ENCODE results near the gene CLGN.

The CLGN gene

DNA sequence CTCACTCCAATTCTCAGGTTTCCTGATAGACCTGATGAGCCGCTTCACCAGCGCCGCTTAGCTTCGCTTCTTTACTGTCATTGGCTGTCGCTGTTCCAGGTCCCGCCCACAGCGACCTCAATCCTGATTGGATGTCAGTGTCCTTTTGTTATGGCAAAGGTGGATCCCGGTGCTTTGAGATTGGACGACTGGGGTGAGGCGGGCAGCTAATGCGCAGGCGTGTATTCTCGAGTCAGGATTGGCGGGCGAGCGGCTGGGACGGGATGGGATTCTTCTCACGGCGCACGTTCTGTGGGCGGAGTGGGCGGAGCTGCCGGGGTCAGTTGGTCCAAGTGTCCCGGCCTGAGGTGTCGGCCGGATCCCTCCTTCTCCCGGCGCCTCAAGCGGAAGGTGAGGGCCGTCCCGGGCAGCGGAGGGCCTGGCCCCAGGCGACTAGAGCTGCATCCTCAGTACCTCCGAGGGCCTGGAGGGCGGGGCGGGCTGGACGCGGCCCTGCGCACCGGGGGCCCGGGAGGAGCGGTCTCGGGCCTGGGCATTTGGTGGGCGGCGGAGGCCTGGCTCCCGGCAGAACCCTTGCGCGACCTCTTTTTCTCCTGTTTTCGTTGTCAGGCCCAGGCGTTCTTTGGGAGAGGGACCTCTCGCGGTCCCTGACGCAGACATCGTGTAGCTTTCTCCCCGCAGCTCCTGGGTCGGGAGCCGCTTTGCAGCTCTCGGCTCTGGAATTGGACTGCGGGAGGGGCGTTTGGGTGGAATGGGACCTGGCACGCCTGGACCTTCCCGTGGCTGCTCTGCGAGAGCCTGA lies 53.9 kb downstream of the CLGN start, which contains the start of gene SCOC:
Gene SCOC, plus strand, starts transcription at position 319 of the 802 bp plus-strand sequence. CDS start 5,525 bp downstream, outside the sequence.
- DNase-seq: peak; percentile 89

GRCh38 chr4:140372751-140373327 lies 54.6 kb downstream of the CLGN start:
- no peak for DNase-seq

DNA sequence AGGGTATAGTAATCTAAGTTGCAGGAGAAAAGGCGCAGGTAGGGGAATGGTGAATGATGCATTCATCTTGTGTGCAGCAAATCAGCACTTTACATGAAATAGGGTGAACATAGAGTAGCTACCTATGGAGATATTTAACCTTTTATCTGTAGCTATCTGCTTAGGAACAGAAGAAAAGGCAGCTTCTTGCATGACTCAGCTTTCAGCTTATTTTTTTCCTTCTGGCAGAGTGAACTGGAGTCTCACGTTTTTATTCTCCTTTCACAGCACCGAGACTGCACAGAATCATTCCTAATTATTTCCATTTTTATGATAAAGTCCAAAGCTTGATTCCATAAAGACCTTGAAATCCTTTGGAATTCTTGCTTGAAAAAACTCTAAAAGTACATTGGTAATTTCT lies 58.8 kb downstream of the CLGN start:
- no peak for DNase-seq

GRCh38 chr4:140367738-140368137 lies 59.7 kb downstream of the CLGN start:
- DNase-seq: no peak

DNA sequence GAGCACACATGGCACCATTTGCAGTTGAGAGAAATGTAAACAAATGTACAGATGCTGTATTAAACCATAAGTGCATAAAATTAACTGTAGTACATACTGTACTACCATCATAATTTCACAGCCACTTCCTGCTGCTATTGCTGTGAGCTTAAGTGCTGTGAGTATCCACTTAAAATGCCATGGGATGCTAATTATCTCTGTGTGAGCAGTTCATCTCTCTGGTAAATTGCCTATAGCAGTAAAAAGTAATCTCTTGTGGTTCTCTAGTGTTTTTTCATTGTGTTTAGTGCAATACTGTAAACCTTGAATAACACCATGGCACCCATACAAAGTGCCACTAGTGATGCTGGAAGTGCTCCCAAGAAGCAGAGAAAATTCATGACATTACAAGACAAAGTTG lies 63.9 kb downstream of the CLGN start:
- DNase-seq: no peak

DNA sequence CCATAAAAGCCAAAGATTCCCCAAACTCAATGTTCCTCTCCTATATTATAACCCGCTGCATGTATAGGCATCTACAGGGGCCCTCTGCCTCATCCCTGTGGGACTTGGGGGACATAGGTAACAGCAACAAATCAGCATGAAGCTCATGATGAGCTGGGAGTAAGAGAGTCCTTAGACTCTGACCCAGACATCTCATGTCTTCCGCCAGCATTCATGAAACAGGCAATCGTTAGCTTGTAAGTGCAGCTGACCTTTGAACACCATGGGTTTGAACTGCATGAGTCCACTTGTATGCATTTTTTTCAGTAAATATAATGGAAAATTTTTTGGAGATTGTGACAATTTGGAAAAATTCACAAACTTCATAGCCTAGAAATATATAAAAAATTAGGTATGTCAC lies 64.4 kb downstream of the CLGN start:
- no peak for DNase-seq

DNA sequence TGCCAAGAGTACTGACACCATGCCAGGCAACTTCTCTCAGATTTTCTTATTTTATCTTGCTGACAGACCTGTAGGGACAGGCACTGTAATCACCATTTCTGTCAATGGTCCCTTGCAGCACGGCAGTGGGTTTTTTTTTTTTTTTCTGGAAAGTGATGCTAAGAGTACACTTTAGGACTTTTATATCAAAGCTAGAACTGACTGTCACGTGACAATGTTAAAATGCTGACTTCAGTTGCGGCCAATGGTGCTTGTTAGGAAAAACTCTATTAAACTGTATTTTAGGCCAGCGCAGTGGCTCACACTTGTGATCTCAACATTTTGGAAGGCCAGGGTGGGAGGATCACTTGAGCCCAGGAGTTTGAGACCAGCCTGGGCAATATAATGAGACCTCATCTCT lies 66.3 kb downstream of the CLGN start:
- no peak for DNase-seq

- peak; percentile 51 for DNase-seq
These were observed 67.7 kb downstream of the CLGN start for GRCh38 chr4:140359562-140360427.

- no peak for DNase-seq
These were observed 69.2 kb downstream of the CLGN start for GRCh38 chr4:140358281-140358680.

GRCh38 chr4:140357868-140358267 lies 69.6 kb downstream of the CLGN start:
- DNase-seq: no peak

DNA sequence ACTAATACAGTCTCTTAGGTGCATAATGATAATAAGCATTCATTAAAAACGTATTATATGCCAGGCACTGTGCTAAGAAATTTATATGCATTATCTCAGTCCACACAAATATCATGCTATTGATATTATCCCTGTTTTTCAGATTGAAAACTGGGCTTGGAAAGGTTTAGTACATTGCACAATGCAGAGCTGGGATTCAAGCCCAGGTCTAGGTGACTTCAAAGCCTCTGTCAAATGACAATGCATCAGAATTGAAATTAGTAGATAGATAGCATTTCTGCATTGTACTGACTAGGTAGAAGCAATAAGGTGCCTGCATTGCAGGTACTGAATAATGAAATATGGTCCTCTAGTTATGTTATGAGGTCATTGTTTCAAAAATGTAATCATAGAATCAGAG lies 72.2 kb downstream of the CLGN start:
- DNase-seq: no peak

DNA sequence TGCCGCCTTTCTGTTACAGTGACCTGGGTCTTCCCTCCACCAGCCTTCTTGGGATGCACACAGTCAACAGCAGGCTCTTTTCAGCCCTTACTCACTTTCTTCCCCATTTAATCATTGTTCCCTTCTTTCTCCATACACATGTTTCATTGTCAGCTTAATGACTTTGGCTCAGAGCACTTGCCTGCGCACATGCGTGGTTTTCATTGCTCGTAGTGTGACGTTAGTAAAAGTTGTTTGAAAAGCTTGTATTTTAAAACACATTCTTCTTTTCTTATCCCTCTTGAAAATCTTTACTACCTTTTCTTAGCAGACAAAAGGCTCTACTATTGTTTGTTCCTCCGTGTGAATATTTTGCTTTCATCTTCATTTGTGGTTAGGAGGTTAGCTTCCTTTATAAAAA lies 73.7 kb downstream of the CLGN start:
- DNase-seq: no peak

DNA sequence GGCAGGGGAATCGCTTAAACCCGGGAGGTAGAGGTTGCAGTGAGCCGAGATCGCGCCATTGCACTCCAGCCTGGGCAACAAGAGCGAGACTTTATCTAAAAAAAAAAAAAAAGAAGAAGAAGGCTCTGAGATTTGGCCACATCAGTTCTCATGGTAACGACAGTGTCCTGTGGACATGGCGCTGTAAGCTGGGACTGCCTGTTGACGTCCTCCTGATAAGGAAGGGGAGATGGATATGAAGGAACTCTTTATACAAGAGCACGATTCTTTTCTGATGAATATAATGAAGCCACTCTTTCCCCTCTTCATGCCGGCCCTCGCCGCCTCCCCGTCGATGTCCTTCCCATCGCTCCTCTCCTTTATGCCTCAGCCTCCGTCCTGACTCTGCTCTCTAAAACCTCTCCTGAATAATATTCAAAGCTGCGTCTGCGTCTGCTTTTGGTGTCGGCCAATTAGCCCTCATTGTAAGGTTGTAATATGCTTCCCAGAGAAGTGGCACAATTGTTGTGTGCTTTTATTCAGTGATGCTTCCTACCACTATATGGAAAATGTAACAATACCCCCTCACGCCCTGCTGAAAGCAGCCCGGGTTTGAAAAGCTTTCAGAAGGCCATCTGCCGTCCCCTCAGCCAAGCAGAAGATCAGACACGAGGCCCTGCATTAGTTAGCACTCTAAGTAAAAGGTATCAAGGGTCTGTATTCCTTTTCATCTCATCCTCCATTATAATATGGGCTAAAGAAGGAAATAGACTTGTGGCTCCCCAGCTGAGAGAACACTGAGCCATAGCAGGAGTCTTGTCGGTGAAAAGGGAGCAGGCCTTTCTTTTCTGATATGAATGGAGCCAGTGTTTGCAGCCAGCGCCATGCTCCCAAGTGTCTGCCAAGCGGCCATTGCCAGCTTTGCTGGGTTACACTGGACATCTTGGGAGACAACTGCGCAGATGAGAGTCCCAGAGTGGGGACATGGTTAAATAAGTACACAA lies 76.1 kb downstream of the CLGN start:
- DNase-seq: no peak

- no peak for DNase-seq
These were observed 77.6 kb downstream of the CLGN start for GRCh38 chr4:140349816-140350215.

GRCh38 chr4:140346136-140346535 lies 81.3 kb downstream of the CLGN start:
- no peak for DNase-seq

DNA sequence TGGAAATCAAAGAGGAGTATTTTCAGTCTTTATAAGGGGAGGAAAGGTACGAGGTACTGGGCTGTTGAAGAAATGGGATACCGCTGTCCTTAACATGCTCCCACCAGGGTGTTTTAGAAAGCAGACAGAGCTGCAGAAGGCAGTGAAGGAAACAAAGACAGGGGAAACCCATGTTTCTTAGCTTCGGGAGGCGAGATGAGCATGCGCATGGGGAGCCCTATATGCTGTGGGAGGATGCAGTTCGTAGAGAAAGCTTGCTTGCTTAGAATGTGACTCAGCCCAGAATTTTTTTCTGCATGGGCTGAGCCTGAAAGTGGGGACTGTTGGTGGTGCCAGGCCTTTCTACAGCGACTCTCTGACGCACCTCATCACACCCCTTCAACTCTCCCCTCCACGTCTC lies 82.8 kb downstream of the CLGN start:
- DNase-seq: no peak

DNA sequence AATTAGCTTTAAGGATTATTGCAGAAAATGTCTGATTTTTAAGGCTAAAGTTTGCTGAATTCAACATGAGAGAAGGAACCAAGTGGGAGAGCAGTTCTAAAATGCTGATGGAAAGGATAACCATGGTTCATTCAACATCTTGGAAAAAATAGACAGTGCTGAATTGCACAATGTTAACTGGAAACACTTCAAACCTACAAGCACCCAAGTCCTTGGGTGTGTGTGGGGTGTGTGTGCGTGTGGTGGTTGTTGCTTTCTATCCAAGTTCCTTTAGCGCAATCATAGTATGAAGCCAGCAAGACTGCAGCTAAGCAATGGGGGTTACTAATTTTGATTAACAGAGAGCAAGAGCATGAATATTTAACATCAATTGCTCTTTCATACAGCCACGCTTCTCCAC lies 83.3 kb downstream of the CLGN start:
- DNase-seq: no peak

DNA sequence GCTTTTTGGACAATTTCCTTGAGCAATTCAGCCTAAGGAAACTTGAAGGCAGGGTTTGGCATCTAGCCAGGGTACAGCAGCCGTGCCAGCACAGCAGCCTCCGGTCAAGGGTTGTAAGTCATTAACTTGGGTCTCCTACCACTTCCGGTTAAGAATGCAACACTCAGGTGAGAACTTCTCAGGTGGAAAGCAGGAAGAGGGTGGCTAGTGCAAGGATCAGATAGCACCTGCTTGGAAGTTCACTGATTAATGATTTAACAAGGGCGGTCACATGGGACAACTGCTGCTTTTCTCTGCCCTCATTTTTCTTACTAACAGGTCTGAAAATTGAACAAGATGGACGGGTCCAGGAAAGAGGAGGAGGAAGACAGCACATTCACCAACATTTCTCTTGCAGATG lies 84.1 kb downstream of the CLGN start:
- no peak for DNase-seq

GRCh38 chr4:140342620-140343019 lies 84.8 kb downstream of the CLGN start:
- no peak for DNase-seq

Data from NK-92 treated with Interleukin-12 subunit alpha and Interleukin-12 subunit beta, amount 100 ng/mL, for 24 hours (cell line).